ENCODE measurements around the gene PDK3.

- no peak for TF ChIP-seq SUZ12 (IDR thresholded peaks at IDR 0.05)
- no peak for TF ChIP-seq ARNT (IDR thresholded peaks at IDR 0.05)
- no peak for TF ChIP-seq FOXM1 (IDR thresholded peaks at IDR 0.05; ENCODE audit: borderline replicate concordance)
- no peak for TF ChIP-seq ZNF384 (IDR thresholded peaks at IDR 0.05)
- TF ChIP-seq NFRKB (IDR thresholded peaks at IDR 0.05), result no peak
- no peak for TF ChIP-seq FOXA1 (IDR thresholded peaks at IDR 0.05)
- TF ChIP-seq ELF4 (IDR thresholded peaks at IDR 0.05), result no peak
- TF ChIP-seq, protein P1, sequence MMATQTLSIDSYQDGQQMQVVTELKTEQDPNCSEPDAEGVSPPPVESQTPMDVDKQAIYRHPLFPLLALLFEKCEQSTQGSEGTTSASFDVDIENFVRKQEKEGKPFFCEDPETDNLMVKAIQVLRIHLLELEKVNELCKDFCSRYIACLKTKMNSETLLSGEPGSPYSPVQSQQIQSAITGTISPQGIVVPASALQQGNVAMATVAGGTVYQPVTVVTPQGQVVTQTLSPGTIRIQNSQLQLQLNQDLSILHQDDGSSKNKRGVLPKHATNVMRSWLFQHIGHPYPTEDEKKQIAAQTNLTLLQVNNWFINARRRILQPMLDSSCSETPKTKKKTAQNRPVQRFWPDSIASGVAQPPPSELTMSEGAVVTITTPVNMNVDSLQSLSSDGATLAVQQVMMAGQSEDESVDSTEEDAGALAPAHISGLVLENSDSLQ (IDR thresholded peaks at IDR 0.05), result no peak
- TF ChIP-seq BHLHE40 (IDR thresholded peaks at IDR 0.05; ENCODE audit: borderline replicate concordance), result no peak
- TF ChIP-seq FOXK2 (IDR thresholded peaks at IDR 0.05), result no peak
- no peak for TF ChIP-seq TARDBP (IDR thresholded peaks at IDR 0.05)
- TF ChIP-seq SP1 (IDR thresholded peaks at IDR 0.05), result no peak
Measured at GRCh38 chrX:24485976-24486680, 21.0 kb downstream of the PDK3 start.

Data from HEK293T (cell line).